ENCODE measurements around the gene TIPARP. TPM values are rescaled to one million over a fixed set of nuclear protein-coding genes. Genes with fewer than 3 reads are reported as not detected.

Gene TIPARP
- total RNA-seq, 3 donors from 2014 or later = 28.5 to 103 (median 45.1) TPM

- Histone ChIP-seq H3K4me3 (no peak overlapping the region), H3K9me3 (no peaks in the 10 kb centered on the region), H3K36me3 (no peaks in the 10 kb centered on the region), H3K27me3 (no peaks in the 10 kb centered on the region), H3K4me1 (no peaks in the 10 kb centered on the region), H3K27ac (no peak overlapping the region)
- DNase-seq (ENCODE audit: low spot score in 2 of 2) = no peak
- intact Hi-C loops (cut with DNase I; ENCODE audit: low total_unique reads) = no loop called here
- TF ChIP-seq POLR2AphosphoS5 (IDR thresholded peaks at IDR 0.05) = no peak
- TF ChIP-seq POLR2A (IDR thresholded peaks at IDR 0.05) = no peak
- no peak for TF ChIP-seq CTCF (IDR thresholded peaks at IDR 0.05)
Measured at GRCh38 chr3:156745766-156746165, 71.4 kb downstream of the TIPARP start.

GRCh38 chr3:156747046-156747445, 72.7 kb downstream of the TIPARP start:
- no peak for TF ChIP-seq POLR2AphosphoS5 (IDR thresholded peaks at IDR 0.05)
- TF ChIP-seq POLR2A (IDR thresholded peaks at IDR 0.05) = no peak
- no peak for TF ChIP-seq CTCF (IDR thresholded peaks at IDR 0.05)

DNA sequence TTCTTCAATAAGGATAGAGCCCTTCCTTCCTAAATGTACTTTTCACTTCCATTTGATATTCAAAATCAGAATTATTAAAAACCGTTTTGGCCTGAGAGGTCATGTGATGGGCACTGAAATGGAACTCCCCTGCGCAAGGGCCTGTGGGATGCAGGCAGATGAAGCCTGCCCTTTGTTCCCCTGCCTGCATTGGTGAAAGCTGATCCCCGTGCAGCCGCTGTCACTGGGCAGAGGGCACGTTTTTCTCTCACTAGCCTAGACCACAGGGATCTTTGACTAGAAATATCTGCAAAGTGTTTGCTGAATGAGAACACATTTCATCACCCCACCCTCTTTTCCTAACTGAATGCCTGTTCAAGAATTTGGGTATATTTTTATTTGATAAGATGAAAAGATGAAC, 74.9 kb downstream of the TIPARP start:
- no peaks in the 10 kb centered on the region for H3K36me3 ChIP-seq
- no peak overlapping the region for H3K4me3 ChIP-seq
- DNase-seq (ENCODE audit: low spot score in 2 of 2) = no peak
- intact Hi-C loops (cut with DNase I; ENCODE audit: low total_unique reads) = no loop called here
- H3K4me1 ChIP-seq = no peaks in the 10 kb centered on the region
- TF ChIP-seq POLR2A (IDR thresholded peaks at IDR 0.05) (no peak), POLR2AphosphoS5 (IDR thresholded peaks at IDR 0.05) (no peak), CTCF (IDR thresholded peaks at IDR 0.05) (no peak)
- H3K27ac ChIP-seq = no peak overlapping the region
- no peaks in the 10 kb centered on the region for H3K27me3 ChIP-seq
- no peaks in the 10 kb centered on the region for H3K9me3 ChIP-seq

More at GRCh38 chr3:156747046-156747445, 72.7 kb downstream of the TIPARP start:
- DNase-seq (ENCODE audit: low spot score in 2 of 2) = no peak
- Histone ChIP-seq H3K4me1 (no peaks in the 10 kb centered on the region), H3K27ac (no peak overlapping the region), H3K4me3 (no peak overlapping the region), H3K36me3 (no peaks in the 10 kb centered on the region), H3K9me3 (no peaks in the 10 kb centered on the region), H3K27me3 (no peaks in the 10 kb centered on the region)
- intact Hi-C loops (cut with DNase I; ENCODE audit: low total_unique reads) = no loop called here

- no peaks in the 10 kb centered on the region for H3K27me3 ChIP-seq
- no peaks in the 10 kb centered on the region for H3K4me1 ChIP-seq
- intact Hi-C loops (cut with DNase I; ENCODE audit: low total_unique reads) = no loop called here
- TF ChIP-seq POLR2AphosphoS5 (IDR thresholded peaks at IDR 0.05) (no peak), CTCF (IDR thresholded peaks at IDR 0.05) (no peak), POLR2A (IDR thresholded peaks at IDR 0.05) (no peak)
- no peak for DNase-seq (ENCODE audit: low spot score in 2 of 2)
- H3K27ac ChIP-seq = no peak overlapping the region
- no peaks in the 10 kb centered on the region for H3K36me3 ChIP-seq
- H3K4me3 ChIP-seq = no peak overlapping the region
- no peaks in the 10 kb centered on the region for H3K9me3 ChIP-seq
Measured at GRCh38 chr3:156750191-156750873, 75.9 kb downstream of the TIPARP start.

GRCh38 chr3:156750874-156751245, 76.5 kb downstream of the TIPARP start:
- H3K27ac ChIP-seq = no peak overlapping the region
- intact Hi-C loops (cut with DNase I; ENCODE audit: low total_unique reads) = no loop called here
- H3K4me1 ChIP-seq = no peaks in the 10 kb centered on the region
- TF ChIP-seq CTCF (IDR thresholded peaks at IDR 0.05) (no peak), POLR2AphosphoS5 (IDR thresholded peaks at IDR 0.05) (no peak), POLR2A (IDR thresholded peaks at IDR 0.05) (no peak)
- H3K9me3 ChIP-seq = no peaks in the 10 kb centered on the region
- no peak overlapping the region for H3K4me3 ChIP-seq
- no peak for DNase-seq (ENCODE audit: low spot score in 2 of 2)
- no peaks in the 10 kb centered on the region for H3K27me3 ChIP-seq
- H3K36me3 ChIP-seq = no peaks in the 10 kb centered on the region
